Testis (tissue), 3 donors: ENCODE results near the gene SP2. TPM values are rescaled to one million over a fixed set of nuclear protein-coding genes. Genes with fewer than 3 reads are reported as not detected.

Experiments used
- DNase-seq: peaks from one replicate; pipeline ENCODE4 v3.0.0-alpha.2; 2019
- H3K27ac ChIP-seq, 2 donors: fragments of 200-600 bp; sonication (generic); one replicate each; pipeline ENCODE4 v1.5.1; 2019
- H3K27me3 ChIP-seq: fragments of 200-600 bp; sonication (generic); one replicate; pipeline ENCODE4 v1.5.1; 2019
- H3K36me3 ChIP-seq: fragments of 200-600 bp; sonication (generic); one replicate; pipeline ENCODE4 v1.5.1; 2017; ENCODE audit warnings: low read depth; ENCODE audit errors: missing control alignments
- H3K4me1 ChIP-seq: fragments of 200-600 bp; sonication (generic); one replicate; pipeline ENCODE4 v1.5.1; 2019
- H3K4me3 ChIP-seq, 2 donors: fragments of 200-600 bp; sonication (generic); one replicate each; pipeline ENCODE4 v1.5.1; 2017 to 2019
- H3K9me3 ChIP-seq: fragments of 200-600 bp; sonication (generic); one replicate; pipeline ENCODE4 v1.5.1; 2017
- CTCF ChIP-seq, 3 experiments: fragments of 450-650 bp in 2 of 3; fragments of 200-600 bp in 1 of 3; sonication (generic) in 1 of 3; IDR thresholded peaks; one replicate each; pipeline ENCODE4 v1.5.1; 2016 to 2019; ENCODE audit warnings: antibody characterized with exemption in 3 of 3, mild to moderate bottlenecking in 2 of 3, moderate library complexity in 1 of 3
- POLR2A ChIP-seq: fragments of 450-650 bp; IDR thresholded peaks from one replicate; pipeline ENCODE4 v1.6.1; 2017; ENCODE audit warnings: antibody characterized with exemption, mild to moderate bottlenecking, moderate library complexity
- WGBS, 2 donors: methylation state at CpG; one replicate each; pipeline ENCODE4 v1.1.5; 2018; 5-methylcytosine and 5-hydroxymethylcytosine counted together
- intact Hi-C: fragments of 100-400 bp; cut with DNase I; formaldehyde crosslinking; loops from one replicate; pipeline ENCODE4 v1.15.1; 2023; ENCODE audit warnings: low total_unique reads
- polyA plus RNA-seq: library from polyadenylated mRNA; stranded (reverse); fragments of 350-450 nt; fragmentation: Illumina TruSeq; extraction: RNeasy Lipid Tissue Mini Kit (QIAGEN cat#74804); gene quantifications from one replicate; pipeline ENCODE4 v1.2.3, GENCODE V29; 2014; ENCODE audit warnings: low read depth, low replicate concordance; ENCODE audit not compliant: insufficient read depth
- total RNA-seq, 2 donors: library from RNA; depleted of rRNA; stranded (reverse); fragments of >200 nt; gene quantifications; one replicate each; pipeline ENCODE4 v1.2.3, GENCODE V29; 2016

Gene SP2
- total and polyA plus RNA-seq, 3 donors from 2014 or later: 18.9 to 35.0 (median 23.5) TPM

- intact Hi-C loops: loop anchor here (5.0 kb wide), 1 partner anchor 57 kb away; no protein-coding TSS in a partner anchor
- 2% methylated on average over 22 of the region's 22 CpGs for WGBS, 2 donors
- no peak overlapping the region for H3K4me3 ChIP-seq
Measured at GRCh38 chr17:47949197-47949759, 53.2 kb downstream of the SP2 start.

GRCh38 chr17:47949946-47950345 is 53.9 kb downstream of the SP2 start:
- Histone ChIP-seq H3K27me3 (no peaks in the 10 kb centered on the region), H3K4me3 (no peak overlapping the region), H3K4me1 (peaks cover 33% of the 10 kb centered on the region), H3K27ac (peak overlapping the region in 1 of 2 donors; percentile 58), H3K36me3 (no peaks in the 10 kb centered on the region), H3K9me3 (no peaks in the 10 kb centered on the region)
- TF ChIP-seq POLR2A: no peak
- intact Hi-C loops: loop anchor here (5.0 kb wide), 1 partner anchor 58 kb away; no protein-coding TSS in a partner anchor
- no peak for DNase-seq
- WGBS, 2 donors: 47 to 61% methylated on average over 3 of the region's 3 CpGs

More at GRCh38 chr17:47949197-47949759, 53.2 kb downstream of the SP2 start:
- TF ChIP-seq POLR2A: no peak
- peak; percentile 76 to 92 (median 89) for TF ChIP-seq CTCF (IDR thresholded peaks at IDR 0.05)
- Histone ChIP-seq H3K4me1 (peaks cover 39% of the 10 kb centered on the region), H3K27me3 (no peaks in the 10 kb centered on the region), H3K9me3 (no peaks in the 10 kb centered on the region), H3K27ac (peak overlapping the region in 1 of 2 donors; percentile 58), H3K36me3 (no peaks in the 10 kb centered on the region)
- peak; percentile 94 for DNase-seq

GRCh38 chr17:47950448-47950847 is 54.4 kb downstream of the SP2 start:
- Histone ChIP-seq H3K9me3 (no peaks in the 10 kb centered on the region), H3K27me3 (no peaks in the 10 kb centered on the region), H3K4me3 (no peak overlapping the region), H3K36me3 (no peaks in the 10 kb centered on the region), H3K4me1 (peaks cover 31% of the 10 kb centered on the region), H3K27ac (no peak overlapping the region)
- intact Hi-C loops: no loop called here
- no peak for DNase-seq
- TF ChIP-seq POLR2A (no peak), CTCF (IDR thresholded peaks at IDR 0.05) (no peak)
- WGBS, 2 donors: 68 to 92% methylated on average over 4 of the region's 4 CpGs

- no peak overlapping the region for H3K4me3 ChIP-seq
- intact Hi-C loops: no loop called here
Measured at GRCh38 chr17:47952171-47953021, 56.4 kb downstream of the SP2 start.

More at GRCh38 chr17:47952171-47953021, 56.4 kb downstream of the SP2 start:
- no peaks in the 10 kb centered on the region for H3K36me3 ChIP-seq
- TF ChIP-seq CTCF (IDR thresholded peaks at IDR 0.05) (no peak), POLR2A (no peak)
- no peak for DNase-seq
- 82 to 87% methylated on average over 12 of the region's 12 CpGs for WGBS, 2 donors
- no peaks in the 10 kb centered on the region for H3K9me3 ChIP-seq
- H3K4me1 ChIP-seq: peaks cover 23% of the 10 kb centered on the region
- H3K27ac ChIP-seq: no peak overlapping the region
- no peaks in the 10 kb centered on the region for H3K27me3 ChIP-seq
